Glutamatergic neuron (in vitro differentiated cells): ENCODE measurements around the gene OLFM1. TPM values are rescaled to one million over a fixed set of nuclear protein-coding genes. Genes with fewer than 3 reads are reported as not detected.

Experiments used
- DNase-seq: peaks from one replicate; pipeline ENCODE4 v3.0.0; 2022
- H3K27ac Mint-ChIP-seq: one replicate; pipeline ENCODE4 v1.8.0; 2020; ENCODE audit warnings: mild to moderate bottlenecking, mixed read lengths, inconsistent platforms; ENCODE audit not compliant: unreplicated experiment
- H3K27me3 Mint-ChIP-seq: one replicate; pipeline ENCODE4 v1.8.0; 2020; ENCODE audit warnings: mild to moderate bottlenecking, moderate library complexity, mixed read lengths, inconsistent platforms; ENCODE audit not compliant: unreplicated experiment
- H3K36me3 Mint-ChIP-seq: one replicate; pipeline ENCODE4 v1.8.0; 2020; ENCODE audit warnings: mild to moderate bottlenecking, mixed read lengths, inconsistent platforms; ENCODE audit not compliant: unreplicated experiment
- H3K4me1 Mint-ChIP-seq: one replicate; pipeline ENCODE4 v1.8.0; 2020; ENCODE audit warnings: mild to moderate bottlenecking, low read depth, mixed read lengths, inconsistent platforms; ENCODE audit not compliant: unreplicated experiment
- H3K4me3 Mint-ChIP-seq: one replicate; pipeline ENCODE4 v1.8.0; 2020; ENCODE audit warnings: mild to moderate bottlenecking, mixed read lengths, inconsistent platforms; ENCODE audit not compliant: unreplicated experiment
- H3K9me3 Mint-ChIP-seq: one replicate; pipeline ENCODE4 v1.8.0; 2020; ENCODE audit warnings: mild to moderate bottlenecking, moderate library complexity, mixed read lengths, inconsistent platforms; ENCODE audit not compliant: unreplicated experiment
- total RNA-seq: library from RNA; stranded (reverse); fragmentation: NEBNext Ultra II Directional; extraction: Animal tissue kit (Norgen Biotek cat#: 25700); gene quantifications from one replicate; pipeline ENCODE4 v1.2.1, GENCODE V29; 2021; ENCODE audit not compliant: unreplicated experiment
- TF ChIP-seq, protein P1 (sequence below): fragments of 200-600 bp; sonication (generic); IDR thresholded peaks from one replicate; pipeline ENCODE4 v1.5.0; 2021; ENCODE audit not compliant: partially characterized antibody, unreplicated experiment

The OLFM1 gene
- total RNA-seq, 1 donor from 2014 or later: 387 TPM

DNA sequence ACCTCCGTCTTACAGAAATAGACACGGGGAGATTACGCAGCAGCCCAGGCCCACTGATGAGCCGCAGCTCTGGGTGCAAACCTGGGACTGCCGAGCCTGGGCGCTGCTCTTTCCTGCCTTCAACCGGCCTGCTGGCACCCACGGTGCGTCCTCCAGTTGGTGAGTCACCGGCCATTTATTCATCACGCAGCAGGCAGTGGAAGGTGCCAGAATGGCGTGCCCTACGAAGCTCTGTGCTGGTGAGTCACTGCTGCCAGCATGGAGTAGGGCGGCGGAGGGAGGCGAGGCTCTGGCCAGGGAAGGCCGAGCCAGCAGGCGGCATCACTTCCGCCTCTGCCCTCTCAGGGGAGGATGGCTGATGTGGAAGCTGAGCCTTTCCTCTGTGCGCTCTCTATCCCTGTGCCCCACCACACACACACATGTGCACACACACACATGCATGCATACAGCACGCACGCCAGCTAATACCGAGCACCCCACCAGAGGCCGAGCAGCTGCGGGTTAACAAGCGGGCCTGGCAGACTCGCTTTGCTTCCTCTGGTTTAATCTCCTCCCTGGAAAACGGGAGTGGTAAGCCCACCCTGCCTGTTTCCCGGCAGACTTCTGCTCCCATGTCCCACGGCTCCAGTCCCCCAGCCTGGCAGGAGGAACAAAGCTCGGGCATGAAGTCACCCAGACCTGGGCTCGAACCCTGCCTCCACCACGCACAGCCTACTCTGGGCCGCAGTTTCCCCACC is 39.2 kb downstream of the OLFM1 start:
- Mint-ChIP-seq H3K27me3 (peaks cover 5% of the 10 kb centered on the region), H3K4me3 (no peak overlapping the region), H3K9me3 (no peaks in the 10 kb centered on the region), H3K27ac (peak overlapping the region; percentile 29), H3K4me1 (peaks cover 31% of the 10 kb centered on the region), H3K36me3 (no peaks in the 10 kb centered on the region)
- DNase-seq: no peak
- TF ChIP-seq, protein P1, sequence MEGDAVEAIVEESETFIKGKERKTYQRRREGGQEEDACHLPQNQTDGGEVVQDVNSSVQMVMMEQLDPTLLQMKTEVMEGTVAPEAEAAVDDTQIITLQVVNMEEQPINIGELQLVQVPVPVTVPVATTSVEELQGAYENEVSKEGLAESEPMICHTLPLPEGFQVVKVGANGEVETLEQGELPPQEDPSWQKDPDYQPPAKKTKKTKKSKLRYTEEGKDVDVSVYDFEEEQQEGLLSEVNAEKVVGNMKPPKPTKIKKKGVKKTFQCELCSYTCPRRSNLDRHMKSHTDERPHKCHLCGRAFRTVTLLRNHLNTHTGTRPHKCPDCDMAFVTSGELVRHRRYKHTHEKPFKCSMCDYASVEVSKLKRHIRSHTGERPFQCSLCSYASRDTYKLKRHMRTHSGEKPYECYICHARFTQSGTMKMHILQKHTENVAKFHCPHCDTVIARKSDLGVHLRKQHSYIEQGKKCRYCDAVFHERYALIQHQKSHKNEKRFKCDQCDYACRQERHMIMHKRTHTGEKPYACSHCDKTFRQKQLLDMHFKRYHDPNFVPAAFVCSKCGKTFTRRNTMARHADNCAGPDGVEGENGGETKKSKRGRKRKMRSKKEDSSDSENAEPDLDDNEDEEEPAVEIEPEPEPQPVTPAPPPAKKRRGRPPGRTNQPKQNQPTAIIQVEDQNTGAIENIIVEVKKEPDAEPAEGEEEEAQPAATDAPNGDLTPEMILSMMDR: no peak

DNA sequence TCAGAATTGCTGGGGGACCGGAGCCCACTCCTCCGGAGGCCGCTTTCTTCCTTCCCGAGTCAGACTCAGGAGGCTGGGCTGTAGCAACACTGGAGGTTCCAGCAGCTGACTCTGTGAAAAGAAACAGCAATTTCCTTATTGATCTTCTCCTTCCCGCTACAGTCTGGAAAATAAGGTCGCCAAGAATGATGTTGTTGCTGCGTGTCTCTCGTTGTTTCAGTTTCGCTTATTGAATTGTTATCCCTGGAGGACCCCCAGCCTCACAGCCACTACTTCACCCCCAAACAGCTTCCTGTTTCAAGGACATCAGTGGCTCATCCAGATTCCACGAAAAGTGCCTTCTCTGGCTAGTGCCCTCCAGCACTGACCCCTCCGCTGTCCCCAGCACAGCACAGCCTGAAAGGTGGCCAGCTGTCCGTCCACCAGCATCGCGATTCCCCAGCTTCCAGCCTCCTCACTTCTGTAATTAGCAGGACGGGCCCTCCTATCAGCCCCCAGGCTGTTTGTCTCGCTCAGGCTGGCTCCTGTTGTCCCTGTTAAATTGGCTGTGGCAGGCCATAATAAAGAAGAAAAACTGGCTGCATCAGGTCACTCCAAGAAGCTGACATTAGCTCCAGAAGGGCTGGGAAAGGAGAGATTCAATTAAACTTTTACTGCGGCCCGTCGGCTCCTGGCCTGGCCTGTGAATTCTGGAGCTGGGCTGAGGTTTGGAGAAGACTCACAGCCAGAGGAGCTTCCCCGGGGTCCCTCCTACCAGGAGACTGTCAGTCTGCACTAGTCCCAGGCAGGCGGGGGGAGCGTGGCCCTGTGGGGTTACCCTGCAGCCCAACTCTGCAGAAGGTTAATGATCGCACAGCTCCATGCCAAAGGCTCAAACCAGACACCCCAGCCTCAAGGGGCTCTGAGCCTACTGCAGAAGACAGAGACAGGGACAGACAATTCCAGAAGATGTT is 40.5 kb downstream of the OLFM1 start:
- H3K9me3 Mint-ChIP-seq: no peaks in the 10 kb centered on the region
- peaks cover 8% of the 10 kb centered on the region for H3K27me3 Mint-ChIP-seq
- peak overlapping the region; percentile 54 for H3K4me3 Mint-ChIP-seq
- peak overlapping the region; percentile 95 for H3K27ac Mint-ChIP-seq
- peak; percentile 64 for DNase-seq
- TF ChIP-seq, protein P1: no peak
- H3K4me1 Mint-ChIP-seq: peaks cover 37% of the 10 kb centered on the region
- H3K36me3 Mint-ChIP-seq: no peaks in the 10 kb centered on the region

DNA sequence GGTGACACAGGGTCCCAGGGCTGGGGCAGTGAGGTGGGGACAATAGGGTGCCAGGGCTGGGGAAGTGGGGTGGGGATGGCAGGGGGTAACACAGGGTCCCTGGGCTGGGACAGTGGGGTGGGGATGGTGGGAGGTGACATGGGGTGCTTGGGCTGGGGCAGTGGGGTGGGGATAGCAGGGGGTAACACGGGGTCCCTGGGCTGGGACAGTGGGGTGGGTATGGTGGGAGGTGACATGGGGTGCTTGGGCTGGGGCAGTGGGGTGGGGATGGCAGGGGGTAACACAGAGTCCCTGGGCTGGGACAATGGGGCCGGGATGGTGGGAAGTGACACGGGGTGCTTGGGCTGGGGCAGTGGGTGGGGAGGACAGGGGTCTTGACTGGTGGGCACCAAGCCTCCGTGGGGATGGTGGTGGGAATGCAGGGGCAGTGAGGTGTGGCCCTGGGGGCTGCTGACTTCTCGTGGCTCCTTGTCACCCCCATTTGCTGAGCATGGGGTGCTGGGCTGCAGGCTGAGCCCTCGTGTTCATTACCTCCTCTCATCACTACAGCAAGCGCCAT is 41.7 kb downstream of the OLFM1 start:
- no peak overlapping the region for H3K27ac Mint-ChIP-seq
- TF ChIP-seq, protein P1: no peak
- DNase-seq: no peak
- no peaks in the 10 kb centered on the region for H3K9me3 Mint-ChIP-seq
- H3K4me3 Mint-ChIP-seq: no peak overlapping the region
- H3K4me1 Mint-ChIP-seq: peaks cover 45% of the 10 kb centered on the region
- peaks cover 8% of the 10 kb centered on the region for H3K27me3 Mint-ChIP-seq
- no peaks in the 10 kb centered on the region for H3K36me3 Mint-ChIP-seq

DNA sequence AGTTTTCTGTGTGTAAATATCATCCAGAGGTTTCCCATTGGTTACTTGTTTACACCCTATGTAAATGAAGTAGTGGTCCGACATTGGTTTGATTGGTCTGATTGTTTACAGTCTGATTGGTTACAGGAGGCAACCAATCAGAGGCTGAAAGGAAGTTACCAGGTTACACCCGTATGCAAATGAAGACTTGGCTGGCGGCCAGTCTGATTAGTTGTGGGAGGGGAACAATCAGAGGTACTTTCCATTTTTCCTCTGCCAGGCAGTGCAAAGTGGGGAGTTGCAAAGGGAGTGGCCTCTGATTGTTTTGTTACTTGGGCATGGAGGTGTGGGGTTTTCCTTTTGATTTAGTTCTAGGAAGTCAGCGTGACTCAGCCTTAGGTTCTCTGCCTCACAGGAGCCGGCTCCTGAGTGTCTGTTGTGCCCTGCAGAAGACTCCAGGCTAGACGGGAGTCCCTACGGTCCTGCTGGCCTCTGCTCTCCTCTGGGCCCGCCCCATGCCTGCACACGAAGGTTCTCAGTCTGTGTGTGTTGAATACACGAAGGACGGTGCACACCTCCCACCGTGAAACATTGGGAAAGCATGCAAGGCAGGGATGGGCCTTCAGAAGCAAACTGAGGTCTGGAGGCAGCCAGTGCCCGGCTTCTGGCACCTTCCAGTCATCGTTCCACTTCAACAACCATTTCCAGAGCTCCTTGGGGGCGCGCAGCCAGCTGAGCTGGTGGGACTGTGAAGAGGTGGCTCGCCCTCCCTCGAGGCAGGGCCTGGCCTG is 42.9 kb downstream of the OLFM1 start:
- Mint-ChIP-seq H3K36me3 (no peaks in the 10 kb centered on the region), H3K4me1 (peaks cover 55% of the 10 kb centered on the region), H3K9me3 (no peaks in the 10 kb centered on the region), H3K4me3 (no peak overlapping the region), H3K27me3 (peaks cover 12% of the 10 kb centered on the region), H3K27ac (no peak overlapping the region)
- TF ChIP-seq, protein P1: no peak
- no peak for DNase-seq
